KOPT-K1 (cell line): Measurements from ENCODE around the gene KCNE3.

Source experiments
- H3K27ac ChIP-seq: fragments of 200-600 bp; sonication (generic); 2 replicates; pipeline ENCODE4 v1.5.1; 2016; ENCODE audit warnings: antibody characterized with exemption, mild to moderate bottlenecking, low read depth, low read length; ENCODE audit not compliant: poor library complexity, severe bottlenecking
- H3K36me3 ChIP-seq: fragments of 200-600 bp; sonication (generic); 2 replicates; pipeline ENCODE4 v1.5.1; 2017; ENCODE audit warnings: antibody characterized with exemption, mild to moderate bottlenecking, low read length, moderate library complexity; ENCODE audit not compliant: insufficient read depth
- H3K9me3 ChIP-seq: fragments of 200-600 bp; sonication (generic); 2 replicates; pipeline ENCODE4 v1.5.1; 2017; ENCODE audit warnings: antibody characterized with exemption, low read length, mild to moderate bottlenecking; ENCODE audit not compliant: insufficient read depth, poor library complexity, severe bottlenecking

The KCNE3 gene

GRCh38 chr11:74466916-74467885 lies at the start of gene KCNE3:
Gene KCNE3 (minus strand): TSS chr11:74467549. CDS start chr11:74457563, 9,986 bp downstream.
- Histone ChIP-seq H3K27ac (no peak within 1 kb of the TSS), H3K36me3 (no peaks in the 10 kb centered on the region), H3K9me3 (no peaks in the 10 kb centered on the region)

GRCh38 chr11:74507582-74507981 lies 40.2 kb upstream of the KCNE3 start:
- no peaks in the 10 kb centered on the region for H3K36me3 ChIP-seq

GRCh38 chr11:74506823-74507222 lies 39.5 kb upstream of the KCNE3 start:
- H3K36me3 ChIP-seq: no peaks in the 10 kb centered on the region
- H3K27ac ChIP-seq: no peak overlapping the region
- peaks cover 12% of the 10 kb centered on the region for H3K9me3 ChIP-seq

More at GRCh38 chr11:74507582-74507981, 40.2 kb upstream of the KCNE3 start:
- Histone ChIP-seq H3K9me3 (peaks cover 5% of the 10 kb centered on the region), H3K27ac (no peak overlapping the region)

- H3K36me3 ChIP-seq: no peaks in the 10 kb centered on the region
- H3K27ac ChIP-seq: no peak overlapping the region
- peaks cover 15% of the 10 kb centered on the region for H3K9me3 ChIP-seq
These were observed 38.6 kb upstream of the KCNE3 start for GRCh38 chr11:74505911-74506310.

- H3K36me3 ChIP-seq: no peaks in the 10 kb centered on the region
- peaks cover 15% of the 10 kb centered on the region for H3K9me3 ChIP-seq
- H3K27ac ChIP-seq: no peak overlapping the region
These were observed 36.8 kb upstream of the KCNE3 start for GRCh38 chr11:74504100-74504691.

- H3K9me3 ChIP-seq: peaks cover 16% of the 10 kb centered on the region
- H3K36me3 ChIP-seq: no peaks in the 10 kb centered on the region
- no peak overlapping the region for H3K27ac ChIP-seq
These were observed 27.6 kb upstream of the KCNE3 start for GRCh38 chr11:74494916-74495315.

GRCh38 chr11:74493791-74494630 lies 26.7 kb upstream of the KCNE3 start:
- peak overlapping the region; percentile 91 for H3K27ac ChIP-seq
- H3K9me3 ChIP-seq: peaks cover 16% of the 10 kb centered on the region
- H3K36me3 ChIP-seq: no peaks in the 10 kb centered on the region

- H3K36me3 ChIP-seq: no peaks in the 10 kb centered on the region
- peak within 1 kb of the TSS; percentile 91 for H3K27ac ChIP-seq
- peaks cover 16% of the 10 kb centered on the region for H3K9me3 ChIP-seq
These were observed 25.8 kb upstream of the KCNE3 start, which contains the start of gene LIPT2 for GRCh38 chr11:74492974-74493790. Gene LIPT2 (minus strand): TSS chr11:74493724. CDS start chr11:74493703, 21 bp downstream.

- Histone ChIP-seq H3K9me3 (peaks cover 12% of the 10 kb centered on the region), H3K36me3 (no peaks in the 10 kb centered on the region), H3K27ac (no peak overlapping the region)
These were observed 24.7 kb upstream of the KCNE3 start for GRCh38 chr11:74492084-74492483.

- no peak overlapping the region for H3K27ac ChIP-seq
- peaks cover 4% of the 10 kb centered on the region for H3K9me3 ChIP-seq
- H3K36me3 ChIP-seq: no peaks in the 10 kb centered on the region
These were observed 23.6 kb upstream of the KCNE3 start for GRCh38 chr11:74490941-74491340.

GRCh38 chr11:74487875-74488274 lies 20.5 kb upstream of the KCNE3 start:
- Histone ChIP-seq H3K27ac (no peak overlapping the region), H3K36me3 (no peaks in the 10 kb centered on the region), H3K9me3 (no peaks in the 10 kb centered on the region)

- Histone ChIP-seq H3K27ac (no peak overlapping the region), H3K36me3 (no peaks in the 10 kb centered on the region), H3K9me3 (no peaks in the 10 kb centered on the region)
These were observed 18.5 kb upstream of the KCNE3 start for GRCh38 chr11:74485868-74486267.

- no peaks in the 10 kb centered on the region for H3K36me3 ChIP-seq
- H3K27ac ChIP-seq: no peak overlapping the region
- H3K9me3 ChIP-seq: no peaks in the 10 kb centered on the region
These were observed 13.5 kb upstream of the KCNE3 start for GRCh38 chr11:74480688-74481417.

- Histone ChIP-seq H3K36me3 (no peaks in the 10 kb centered on the region), H3K9me3 (no peaks in the 10 kb centered on the region), H3K27ac (no peak overlapping the region)
These were observed 12.4 kb upstream of the KCNE3 start for GRCh38 chr11:74479732-74480123.
